ENCODE data around the gene BCL7A. TPM values are rescaled to one million over a fixed set of nuclear protein-coding genes. Genes with fewer than 3 reads are reported as not detected.

BCL7A gene
- total and polyA plus RNA-seq, 4 donors, result 3.5 to 8.3 (median 4.9) TPM

- TF ChIP-seq CTCF (IDR thresholded peaks at IDR 0.05; ENCODE audit: low read depth, low read length, missing input control) (no peak), REST (IDR thresholded peaks at IDR 0.05) (peak; percentile 18), MAX (IDR thresholded peaks at IDR 0.05) (peak; percentile 8), SP1 (IDR thresholded peaks at IDR 0.05) (peak; percentile 45)
These were observed 56.7 kb downstream of the BCL7A start, which contains the start of gene MLXIP for GRCh38 chr12:122078141-122079032. MLXIP (plus strand) TSS chr12:122078756; CDS start chr12:122078854, 98 bp downstream.

GRCh38 chr12:122079033-122079531, 57.4 kb downstream of the BCL7A start:
- peak overlapping the region; percentile 85 to 94 (median 91) for H3K4me3 ChIP-seq (ENCODE audit: low read depth in 1 of 3, low read length in 3 of 3)
- TF ChIP-seq HNF4G (IDR thresholded peaks at IDR 0.05) (no peak), RAD21 (IDR thresholded peaks at IDR 0.05) (no peak), TAF1 (conservative IDR thresholded peaks at IDR 0.05) (no peak), NR2F2 (IDR thresholded peaks at IDR 0.05) (no peak), YY1 (IDR thresholded peaks at IDR 0.05) (no peak), CTCF (IDR thresholded peaks at IDR 0.05; ENCODE audit: low read depth, low read length, missing input control) (no peak), REST (IDR thresholded peaks at IDR 0.05) (no peak), RXRA (IDR thresholded peaks at IDR 0.05) (no peak), HNF4A (conservative IDR thresholded peaks at IDR 0.05) (no peak), FOXA2 (IDR thresholded peaks at IDR 0.05) (no peak), ATF3 (IDR thresholded peaks at IDR 0.05) (no peak), MAX (IDR thresholded peaks at IDR 0.05) (no peak), ZBTB33 (IDR thresholded peaks at IDR 0.05) (no peak)
- peak overlapping the region; percentile 64 to 72 for H3K27ac ChIP-seq (ENCODE audit: low read depth in 1 of 2, low read length in 2 of 2)
- 7% methylated on average over 38 of the region's 38 CpGs for WGBS
- H3K9me3 ChIP-seq (ENCODE audit: control insufficient read depth in 4 of 4, low read length in 3 of 4), result no peaks in the 10 kb centered on the region
- H3K36me3 ChIP-seq (ENCODE audit: control insufficient read depth in 4 of 4, insufficient read depth in 3 of 4, low read depth in 1 of 4, low read length in 3 of 4), result no peaks in the 10 kb centered on the region
- H3K4me1 ChIP-seq (ENCODE audit: control insufficient read depth in 4 of 4, insufficient read depth in 4 of 4, low read length in 3 of 4), result peaks cover 6 to 52% (median 24%) of the 10 kb centered on the region in 4 donors
- no peaks in the 10 kb centered on the region for H3K27me3 ChIP-seq (ENCODE audit: control insufficient read depth in 4 of 4, insufficient read depth in 4 of 4, low read length in 3 of 4)
- DNase-seq (ENCODE audit: low spot score), result no peak
- H3K9ac ChIP-seq (ENCODE audit: low read depth in 1 of 2, low read length in 2 of 2), result peak overlapping the region; percentile 57 to 85

More at GRCh38 chr12:122078141-122079032, 56.7 kb downstream of the BCL7A start, which contains the start of gene MLXIP:
- 2% methylated on average over 113 of the region's 113 CpGs for WGBS
- peak; percentile 95 for DNase-seq (ENCODE audit: low spot score)
- no peaks in the 10 kb centered on the region for H3K27me3 ChIP-seq (ENCODE audit: control insufficient read depth in 4 of 4, insufficient read depth in 4 of 4, low read length in 3 of 4)
- H3K27ac ChIP-seq (ENCODE audit: low read depth in 1 of 2, low read length in 2 of 2), result peak within 1 kb of the TSS; percentile 72 to 81
- peaks cover 6 to 46% (median 24%) of the 10 kb centered on the region in 4 donors for H3K4me1 ChIP-seq (ENCODE audit: control insufficient read depth in 4 of 4, insufficient read depth in 4 of 4, low read length in 3 of 4)
- no peaks in the 10 kb centered on the region for H3K36me3 ChIP-seq (ENCODE audit: control insufficient read depth in 4 of 4, insufficient read depth in 3 of 4, low read depth in 1 of 4, low read length in 3 of 4)
- H3K4me3 ChIP-seq (ENCODE audit: low read depth in 1 of 3, low read length in 3 of 3), result peak within 1 kb of the TSS; percentile 85 to 94 (median 91)
- H3K9me3 ChIP-seq (ENCODE audit: control insufficient read depth in 4 of 4, low read length in 3 of 4), result no peaks in the 10 kb centered on the region
- peak within 1 kb of the TSS; percentile 57 to 85 for H3K9ac ChIP-seq (ENCODE audit: low read depth in 1 of 2, low read length in 2 of 2)
